HuH-7.5 (cell line): ENCODE results near the gene TBC1D16.
A peak's percentile ranks its signal among the peaks of the same experiment; 100 is the strongest.

Experiments
- DNase-seq: peaks from one replicate; pipeline ENCODE4 v3.0.0; 2011; ENCODE audit warnings: low spot score

The TBC1D16 gene

GRCh38 chr17:79938336-79939093, 97.2 kb downstream of the TBC1D16 start:
- DNase-seq: no peak

- no peak for DNase-seq
Observed at GRCh38 chr17:79937391-79938335, 98.0 kb downstream of the TBC1D16 start.

- DNase-seq: no peak
Observed at GRCh38 chr17:79936641-79937381, 98.9 kb downstream of the TBC1D16 start.

GRCh38 chr17:79936050-79936449, 99.6 kb downstream of the TBC1D16 start:
- no peak for DNase-seq

- no peak for DNase-seq
Observed at GRCh38 chr17:79935197-79935885, 100.3 kb downstream of the TBC1D16 start.

- DNase-seq: no peak
Observed at GRCh38 chr17:79934653-79934970, 101.1 kb downstream of the TBC1D16 start.

GRCh38 chr17:79933863-79934652, 101.6 kb downstream of the TBC1D16 start:
- no peak for DNase-seq

- DNase-seq: no peak
Observed at GRCh38 chr17:79932451-79933306, 103.0 kb downstream of the TBC1D16 start.

- peak; percentile 85 for DNase-seq
Observed at GRCh38 chr17:79931817-79932309, 103.8 kb downstream of the TBC1D16 start.

- no peak for DNase-seq
Observed at GRCh38 chr17:79930877-79931816, 104.5 kb downstream of the TBC1D16 start.

- DNase-seq: no peak
Observed at GRCh38 chr17:79930062-79930876, 105.4 kb downstream of the TBC1D16 start.

GRCh38 chr17:79929257-79930061, 106.2 kb downstream of the TBC1D16 start:
- no peak for DNase-seq

GRCh38 chr17:79928502-79929256, 107.0 kb downstream of the TBC1D16 start:
- DNase-seq: no peak

GRCh38 chr17:79927688-79928501, 107.8 kb downstream of the TBC1D16 start:
- no peak for DNase-seq

GRCh38 chr17:79927136-79927661, 108.5 kb downstream of the TBC1D16 start:
- no peak for DNase-seq
